Small intestine (tissue), 7 donors: ENCODE measurements around the gene DQX1. TPM values are rescaled to one million over a fixed set of nuclear protein-coding genes. Genes with fewer than 3 reads are reported as not detected.
A peak's percentile ranks its signal among the peaks of the same experiment; 100 is the strongest.

Source experiments
- DNase-seq, 2 donors: peaks; one replicate each; pipeline versions ENCODE4 v3.0.0 to v3.0.0-alpha.2; 2013
- FAIRE-seq: peaks from 2 replicates; lab custom pipeline; 2012; peaks lifted over from hg19 to GRCh38; lab: Jason Lieb, UNC
- H3K27ac ChIP-seq, 3 donors: one replicate each; pipeline ENCODE4 v1.5.1; 2013; ENCODE audit warnings: low read length in 2 of 3, mild to moderate bottlenecking in 2 of 3, control low read depth in 1 of 3, inconsistent platforms in 1 of 3, low read depth in 1 of 3, moderate library complexity in 1 of 3
- H3K27me3 ChIP-seq, 3 donors: one replicate each; pipeline ENCODE4 v1.6.1; 2013; ENCODE audit warnings: low read length in 3 of 3, inconsistent platforms in 1 of 3; ENCODE audit not compliant: control insufficient read depth in 3 of 3, insufficient read depth in 3 of 3
- H3K36me3 ChIP-seq, 3 donors: one replicate each; pipeline ENCODE4 v1.6.1; 2013; ENCODE audit warnings: low read length in 3 of 3, inconsistent platforms in 1 of 3, low read depth in 1 of 3, mild to moderate bottlenecking in 1 of 3, moderate library complexity in 1 of 3; ENCODE audit not compliant: control insufficient read depth in 3 of 3, insufficient read depth in 2 of 3
- H3K4me1 ChIP-seq, 3 donors: one replicate each; pipeline ENCODE4 v1.6.1; 2013; ENCODE audit warnings: low read length in 2 of 3, inconsistent platforms in 1 of 3, low read depth in 1 of 3, mild to moderate bottlenecking in 1 of 3, moderate library complexity in 1 of 3; ENCODE audit not compliant: control insufficient read depth in 3 of 3, insufficient read depth in 2 of 3
- H3K4me3 ChIP-seq, 3 donors: one replicate each; pipeline ENCODE4 v1.5.1; 2013; ENCODE audit warnings: low read length in 3 of 3, control low read depth in 1 of 3, inconsistent platforms in 1 of 3, low read depth in 1 of 3, mild to moderate bottlenecking in 1 of 3, moderate library complexity in 1 of 3
- H3K9me3 ChIP-seq, 2 donors: one replicate each; pipeline ENCODE4 v1.6.1; 2013; ENCODE audit warnings: low read depth in 1 of 2, low read length in 1 of 2; ENCODE audit not compliant: control insufficient read depth in 2 of 2, insufficient read depth in 1 of 2
- WGBS, 3 donors: extraction: QIAGEN DNeasy Blood & Tissue Kit; methylation state at CpG; one replicate each; pipeline ENCODE4 v1.1.7; 2013; 5-methylcytosine and 5-hydroxymethylcytosine counted together
- polyA plus RNA-seq, 4 donors: library from polyadenylated mRNA; stranded (reverse) in 3 of 4; unstranded in 1 of 4; fragments of 200-250 nt in 3 of 4; fragments of 120-200 nt in 1 of 4; gene quantifications; one replicate each; pipeline versions ENCODE4 v1.2.1 to v1.2.3, GENCODE V29; 2013
- donor health status: healthy with polysubstance abuse.
- donor health status: control.
- donor health status: control.
- donor health status: Bipolar disorder and iron deficiency.
- donor health status: healthy.

The DQX1 gene
- polyA plus RNA-seq, 4 donors, result 15.8 to 106 (median 39.6) TPM

DNA sequence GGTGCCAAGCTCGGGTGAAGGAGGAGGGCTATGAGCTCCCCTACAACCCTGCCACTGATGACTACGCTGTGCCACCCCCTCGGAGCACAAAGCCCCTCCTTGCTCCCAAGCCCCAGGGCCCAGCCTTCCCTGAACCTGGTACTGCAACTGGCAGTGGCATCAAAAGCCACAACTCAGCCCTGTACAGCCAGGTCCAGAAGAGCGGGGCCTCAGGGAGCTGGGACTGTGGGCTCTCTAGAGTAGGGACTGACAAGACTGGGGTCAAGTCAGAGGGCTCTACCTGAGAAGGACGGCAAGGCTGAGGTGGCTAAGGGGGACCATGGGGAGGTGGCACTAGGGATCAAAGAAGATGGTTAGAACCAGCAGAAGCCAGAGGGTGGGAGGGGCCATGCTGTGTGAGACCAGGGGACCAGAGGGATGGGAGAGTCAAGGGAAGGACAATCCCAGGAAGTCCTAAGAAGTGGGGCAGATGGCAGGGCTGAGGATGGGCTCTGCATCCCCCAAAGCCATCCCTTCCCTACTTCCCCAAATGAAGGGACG is 30.9 kb upstream of the DQX1 start:
- Histone ChIP-seq H3K9me3 (no peaks in the 10 kb centered on the region), H3K4me1 (peaks cover 0 to 15% (median 0%) of the 10 kb centered on the region in 3 donors), H3K4me3 (no peak overlapping the region), H3K27ac (no peak overlapping the region), H3K36me3 (peaks cover 0 to 13% (median 0%) of the 10 kb centered on the region in 3 donors), H3K27me3 (peaks cover 0 to 81% (median 0%) of the 10 kb centered on the region in 3 donors)
- DNase-seq, result no peak
- 91 to 97% (median 96%) methylated on average over 6 of the region's 6 CpGs for WGBS, 3 donors
- no peak for FAIRE-seq

DNA sequence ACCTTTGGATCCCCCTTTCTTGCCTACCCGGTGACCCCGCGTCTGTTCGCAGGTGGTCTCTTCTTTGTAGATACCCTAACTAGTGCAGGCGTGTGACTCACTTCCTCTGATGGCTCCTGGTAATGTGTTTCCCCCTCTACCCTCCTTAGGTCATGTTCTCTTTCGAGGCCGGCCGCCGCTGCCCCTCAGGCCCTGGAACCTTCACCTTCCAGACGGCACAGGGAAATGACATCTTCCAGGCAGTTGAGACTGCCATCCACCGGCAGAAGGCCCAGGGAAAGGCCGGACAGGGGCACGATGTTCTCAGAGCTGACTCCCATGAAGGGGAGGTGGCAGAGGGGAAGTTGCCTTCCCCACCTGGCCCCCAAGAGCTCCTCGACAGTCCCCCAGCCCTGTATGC is 30.1 kb upstream of the DQX1 start:
- no peak overlapping the region for H3K27ac ChIP-seq
- peaks cover 0 to 15% (median 0%) of the 10 kb centered on the region in 3 donors for H3K4me1 ChIP-seq
- DNase-seq, result no peak
- H3K27me3 ChIP-seq, result peaks cover 0 to 81% (median 0%) of the 10 kb centered on the region in 3 donors
- no peaks in the 10 kb centered on the region for H3K9me3 ChIP-seq
- H3K4me3 ChIP-seq, result no peak overlapping the region
- H3K36me3 ChIP-seq, result peaks cover 0 to 13% (median 0%) of the 10 kb centered on the region in 3 donors
- FAIRE-seq, result no peak
- WGBS, 3 donors, result 85 to 91% (median 89%) methylated on average over 14 of the region's 14 CpGs

DNA sequence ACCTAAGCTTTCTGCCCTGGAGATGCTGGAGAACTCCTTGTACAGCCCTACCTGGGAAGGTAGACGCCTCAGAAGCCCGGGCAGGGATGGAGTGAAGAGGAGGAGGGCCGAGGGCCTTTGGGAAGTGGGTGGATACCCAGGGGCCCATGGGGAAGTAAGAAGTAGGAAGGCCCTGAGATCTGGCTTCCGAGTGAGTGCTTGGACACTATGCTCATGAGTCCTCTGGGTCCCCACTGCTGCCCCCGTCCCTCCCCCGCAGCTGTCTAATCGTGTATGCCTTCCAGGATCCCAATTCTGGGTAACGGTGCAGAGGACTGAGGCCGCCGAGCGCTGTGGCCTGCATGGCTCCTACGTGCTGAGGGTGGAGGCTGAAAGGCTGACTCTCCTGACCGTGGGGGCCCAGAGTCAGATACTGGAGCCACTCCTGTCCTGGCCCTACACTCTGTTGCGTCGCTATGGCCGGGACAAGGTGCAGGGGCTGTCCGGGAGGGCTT is 29.6 kb upstream of the DQX1 start:
- FAIRE-seq (no peak), DNase-seq (no peak)
- 69 to 78% (median 69%) methylated on average over 17 of the region's 17 CpGs for WGBS, 3 donors
- Histone ChIP-seq H3K27me3 (peaks cover 0 to 82% (median 0%) of the 10 kb centered on the region in 3 donors), H3K27ac (peak overlapping the region in 1 of 3 donors; percentile 72), H3K4me1 (peaks cover 0 to 15% (median 0%) of the 10 kb centered on the region in 3 donors), H3K4me3 (peak overlapping the region; percentile 53 to 71 (median 70)), H3K36me3 (peaks cover 0 to 13% (median 0%) of the 10 kb centered on the region in 3 donors), H3K9me3 (no peaks in the 10 kb centered on the region)

DNA sequence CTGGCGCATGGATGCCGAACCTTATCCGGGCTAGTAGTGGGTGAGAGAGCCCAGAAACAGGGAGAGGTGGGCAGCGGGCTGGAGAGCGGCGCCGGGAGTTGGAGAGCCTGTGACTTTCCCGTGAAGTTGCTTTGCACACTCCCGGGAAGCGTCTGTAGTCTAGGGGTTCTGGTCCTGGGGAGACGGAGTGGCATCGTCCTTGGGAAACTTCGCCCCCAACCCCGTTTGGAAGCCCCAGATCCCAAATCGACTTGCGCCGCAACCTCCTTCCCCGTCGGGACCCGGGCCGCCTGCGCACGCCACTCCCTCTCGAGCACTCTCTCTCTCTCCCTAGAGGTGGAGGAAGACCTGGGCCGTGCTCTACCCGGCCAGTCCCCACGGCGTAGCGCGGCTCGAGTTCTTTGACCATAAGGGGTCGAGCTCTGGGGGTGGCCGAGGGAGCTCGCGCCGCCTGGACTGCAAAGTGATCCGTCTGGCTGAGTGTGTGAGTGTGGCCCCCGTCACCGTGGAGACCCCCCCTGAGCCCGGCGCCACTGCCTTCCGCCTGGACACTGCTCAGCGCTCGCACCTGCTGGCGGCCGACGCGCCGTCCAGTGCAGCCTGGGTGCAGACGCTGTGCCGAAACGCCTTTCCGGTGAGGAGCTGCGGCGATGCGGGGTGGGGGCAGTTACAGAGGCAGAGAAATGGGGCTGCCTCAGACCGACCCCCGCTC is 28.9 kb upstream of the DQX1 start:
- FAIRE-seq (no peak), DNase-seq (peak; percentile 59 to 74)
- Histone ChIP-seq H3K9me3 (no peaks in the 10 kb centered on the region), H3K4me3 (peak overlapping the region; percentile 53 to 71 (median 70)), H3K27me3 (peaks cover 0 to 82% (median 3%) of the 10 kb centered on the region in 3 donors), H3K27ac (peak overlapping the region in 2 of 3 donors; percentile 27 to 72), H3K4me1 (peaks cover 0 to 15% (median under 1%) of the 10 kb centered on the region in 3 donors), H3K36me3 (peaks cover 0 to 13% (median 0%) of the 10 kb centered on the region in 3 donors)
- WGBS, 3 donors, result 2 to 3% (median 2%) methylated on average over 56 to 58 of the region's 58 CpGs

DNA sequence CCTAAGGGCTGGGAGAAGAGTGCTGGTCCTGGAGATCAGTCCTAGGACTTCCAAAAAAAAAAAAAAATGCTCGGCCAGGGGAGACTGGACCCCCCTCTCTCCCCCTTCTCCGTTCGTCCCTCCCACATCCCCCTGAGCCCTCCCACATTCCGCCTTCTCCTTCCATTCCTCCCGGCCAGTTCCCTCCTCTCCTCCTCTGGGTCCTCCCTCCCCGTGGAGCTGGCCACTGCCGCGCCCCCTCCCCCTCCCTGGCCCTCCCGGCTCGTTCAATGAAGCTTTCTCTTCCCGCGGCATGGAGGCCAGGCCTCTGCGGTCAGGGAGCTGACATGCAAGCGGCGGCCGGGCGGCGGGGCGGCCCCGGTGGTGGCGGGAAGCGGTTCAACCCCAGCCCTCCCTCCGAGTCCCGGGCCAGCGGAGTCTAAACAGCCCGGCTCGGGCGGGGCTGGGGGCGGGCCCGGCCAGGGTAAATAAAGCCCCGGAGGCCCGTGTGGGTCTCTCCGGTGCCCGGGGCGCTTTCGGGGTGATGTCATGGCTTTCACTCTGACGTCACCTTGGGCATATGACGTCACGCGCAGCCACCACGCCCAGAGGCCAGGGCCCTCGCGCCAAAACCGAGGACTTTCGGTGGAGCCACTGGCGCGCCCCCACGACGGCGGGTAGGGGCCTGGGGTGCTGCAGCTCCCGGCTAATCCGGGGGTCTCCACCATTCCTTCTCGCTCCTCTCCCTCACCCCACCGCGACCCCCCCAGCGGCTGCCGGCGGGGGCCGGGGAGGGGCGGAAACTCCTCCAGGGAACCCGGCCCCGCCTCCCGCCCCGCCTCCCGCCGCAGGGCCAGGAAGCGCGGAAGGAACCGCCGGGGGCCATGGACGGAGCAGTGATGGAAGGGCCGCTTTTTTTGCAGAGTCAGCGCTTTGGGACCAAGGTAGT is 28.1 kb upstream of the DQX1 start, which contains the start of the genes DOK1 and LOXL3:
Gene DOK1 (plus strand): TSS at position 829 of the 928 bp plus-strand sequence. CDS start 35 bp downstream, at position 864.
Gene LOXL3 (minus strand): TSS at position 51 of the 928 bp plus-strand sequence. CDS start 1,308 bp downstream, outside the sequence.
- no peak for FAIRE-seq
- peak; percentile 79 to 86 for DNase-seq
- WGBS, 3 donors, result 1% methylated on average over 50 to 73 of the region's 73 CpGs
- H3K36me3 ChIP-seq, result peaks cover 0 to 13% (median 0%) of the 10 kb centered on the region in 3 donors
- H3K9me3 ChIP-seq, result no peaks in the 10 kb centered on the region
- peaks cover 0 to 85% (median 3%) of the 10 kb centered on the region in 3 donors for H3K27me3 ChIP-seq
- H3K4me3 ChIP-seq, result peak within 1 kb of the TSS; percentile 53 to 71 (median 70)
- H3K27ac ChIP-seq, result peak within 1 kb of the TSS; percentile 27 to 79 (median 56)
- peaks cover 0 to 20% (median 3%) of the 10 kb centered on the region in 3 donors for H3K4me1 ChIP-seq

DNA sequence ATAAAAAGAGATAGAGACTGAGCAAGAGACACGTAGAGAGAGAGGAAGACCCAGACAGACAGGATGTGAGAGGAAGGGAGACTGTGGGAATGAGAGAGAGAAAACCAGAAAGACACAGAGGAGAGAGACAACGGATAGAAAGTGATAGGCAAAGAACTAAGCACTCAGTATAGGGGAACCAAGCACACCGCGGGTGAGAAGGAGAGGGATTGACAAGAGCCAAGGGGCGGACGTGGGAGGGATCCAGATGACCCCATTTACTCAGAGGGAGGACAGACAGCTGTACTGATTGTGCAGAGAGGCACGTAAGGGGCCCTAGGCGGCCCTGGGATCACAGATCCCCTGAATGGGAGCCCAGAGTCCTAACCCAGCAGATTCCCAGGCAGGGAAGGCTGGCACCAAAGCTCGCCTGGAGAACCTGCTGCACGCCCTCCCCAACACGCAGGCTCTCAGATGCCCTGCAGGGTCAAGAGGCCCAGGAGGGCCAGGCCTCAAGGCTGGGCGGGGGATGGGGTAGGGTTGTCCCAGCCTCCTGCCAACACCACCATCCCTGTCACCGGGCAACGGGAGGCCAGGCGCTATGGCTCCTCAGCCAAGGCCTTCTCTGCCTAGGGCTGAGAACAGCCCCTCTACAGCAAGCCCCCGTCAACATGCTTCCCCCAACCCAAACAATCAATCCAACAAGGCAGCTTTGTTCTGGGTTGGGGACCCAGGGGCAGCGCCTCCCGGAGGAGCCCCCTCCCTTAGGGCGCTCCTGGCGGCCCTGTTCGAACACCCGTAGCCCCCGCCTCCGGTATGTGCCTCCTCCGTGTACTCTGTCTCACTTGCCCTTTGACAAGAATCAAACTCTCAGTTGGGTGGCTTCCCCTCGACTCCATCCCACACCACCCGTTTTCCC is 27.1 kb upstream of the DQX1 start:
- peaks cover 0 to 13% (median 0%) of the 10 kb centered on the region in 3 donors for H3K36me3 ChIP-seq
- 53 to 74% (median 67%) methylated on average over 24 to 27 of the region's 27 CpGs for WGBS, 3 donors
- no peaks in the 10 kb centered on the region for H3K9me3 ChIP-seq
- H3K27me3 ChIP-seq, result peaks cover 0 to 82% (median 3%) of the 10 kb centered on the region in 3 donors
- peak overlapping the region in 1 of 3 donors; percentile 53 for H3K4me3 ChIP-seq
- DNase-seq, result peak in 1 of 2 donors; percentile 28
- peaks cover 0 to 26% (median 3%) of the 10 kb centered on the region in 3 donors for H3K4me1 ChIP-seq
- no peak for FAIRE-seq
- H3K27ac ChIP-seq, result peak overlapping the region in 1 of 3 donors; percentile 26
